Stimulated activated CD8-positive, alpha-beta memory T cell treated with anti-CD3 and anti-CD28 coated beads, Interleukin-7, amount 100 ng/mL, for 1 hour (primary cell): Measurements from ENCODE around the gene PRKRA.
A peak's percentile ranks its signal among the peaks of the same experiment; 100 is the strongest.
"Not testable (repeated sequence)": the region's sequence is repeated elsewhere in the genome, so short reads cannot be mapped to it uniquely, and the experiment has no call there.

Source experiments
- DNase-seq, 2 donors: peaks; one replicate each; pipeline ENCODE4 v3.0.0-alpha.2; 2020; ENCODE audit warnings: low read depth in 2 of 2

The PRKRA gene

GRCh38 chr2:178413472-178414265, 37.3 kb downstream of the PRKRA start:
- DNase-seq: peak; percentile 40 to 51

GRCh38 chr2:178412453-178412852, 38.5 kb downstream of the PRKRA start:
- DNase-seq: not testable (repeated sequence)

DNA sequence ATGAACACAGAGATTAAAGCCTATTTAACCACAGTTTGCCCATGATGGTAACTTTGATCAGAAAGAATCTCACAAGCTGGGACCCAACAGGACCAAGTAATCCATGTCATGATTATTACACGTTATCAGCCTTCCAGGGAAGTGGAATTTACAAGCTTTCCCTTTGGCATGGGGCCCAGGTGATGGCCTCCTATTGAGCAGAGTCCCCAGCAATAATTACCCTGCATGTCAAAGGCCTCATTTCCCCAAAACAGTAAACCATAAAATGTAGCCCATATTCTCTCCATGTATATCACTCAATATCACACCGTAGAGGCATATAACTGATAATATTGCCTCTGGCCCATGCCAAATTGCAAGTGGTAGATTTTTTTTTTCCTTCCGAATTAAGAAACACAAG, 38.9 kb downstream of the PRKRA start:
- no peak for DNase-seq

GRCh38 chr2:178409261-178409660, 41.7 kb downstream of the PRKRA start:
- DNase-seq: no peak

DNA sequence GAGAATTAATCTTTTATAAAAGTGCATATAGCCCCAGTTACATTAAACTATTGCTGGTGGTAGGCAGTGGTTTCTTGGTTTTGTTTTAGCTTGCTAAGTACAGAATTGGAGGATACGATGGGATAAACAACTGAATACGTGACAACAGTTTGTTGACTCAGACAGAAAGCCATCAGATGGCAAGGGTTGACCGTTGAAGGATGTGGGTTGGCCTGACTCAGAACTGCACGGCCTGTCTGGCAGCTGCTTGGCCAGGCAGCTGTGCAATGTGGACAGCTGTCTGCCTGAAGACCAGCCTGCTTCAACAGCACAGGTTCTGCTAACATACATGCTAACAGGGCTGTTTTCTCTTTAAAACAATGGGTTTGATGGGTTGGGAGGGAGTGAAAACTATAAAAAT, 46.6 kb downstream of the PRKRA start:
- no peak for DNase-seq

DNA sequence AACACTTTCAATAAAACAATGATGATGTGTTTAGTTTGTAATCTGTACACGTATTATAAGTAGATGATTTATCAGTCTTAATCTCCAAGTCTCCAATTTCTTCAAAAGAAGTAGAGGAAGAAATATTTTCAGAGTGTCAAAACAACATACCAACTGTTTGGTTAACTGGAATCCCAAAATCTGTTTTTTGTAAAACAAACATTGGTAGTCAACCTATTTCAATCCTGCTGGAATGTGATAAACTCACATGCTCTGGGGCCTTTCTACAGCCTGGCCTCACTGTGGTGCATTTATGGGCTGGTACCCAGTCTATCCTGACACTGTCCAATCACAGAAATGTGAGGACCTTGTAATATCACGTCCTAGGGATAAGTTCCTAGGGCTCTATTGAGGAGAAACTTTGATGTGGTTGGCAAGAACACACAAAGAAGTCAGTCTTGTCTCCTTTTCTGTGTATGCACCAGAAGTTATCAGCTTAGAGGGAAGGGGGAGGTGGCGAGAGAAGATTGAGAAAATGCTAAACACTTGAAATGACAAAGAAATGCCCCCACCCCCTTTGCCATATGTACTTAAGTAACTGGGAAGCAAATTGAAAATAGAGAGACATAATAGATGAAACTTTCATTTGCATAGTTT, 47.2 kb downstream of the PRKRA start:
- DNase-seq: no peak

DNA sequence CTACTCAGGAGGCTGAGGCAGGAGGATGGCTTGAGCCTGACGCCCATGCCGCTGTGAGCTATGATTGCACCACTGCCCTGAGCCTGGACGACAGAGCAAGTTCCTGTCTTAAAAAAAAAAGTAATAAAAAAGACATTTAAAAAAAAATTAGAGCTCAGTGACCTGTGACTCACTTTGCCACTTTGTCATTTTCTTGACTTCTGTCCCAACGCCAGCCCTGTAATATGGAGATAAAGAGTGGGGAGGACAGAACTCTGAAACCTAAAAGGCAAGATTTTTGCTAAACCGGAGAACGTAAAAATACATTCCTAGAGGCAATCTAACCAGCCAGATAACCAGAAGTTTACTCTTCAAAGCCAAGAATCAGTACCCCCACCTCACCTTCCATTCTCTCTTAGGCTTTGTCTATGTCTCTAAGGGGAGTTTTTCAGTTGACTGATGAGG, 49.0 kb downstream of the PRKRA start:
- no peak for DNase-seq

DNA sequence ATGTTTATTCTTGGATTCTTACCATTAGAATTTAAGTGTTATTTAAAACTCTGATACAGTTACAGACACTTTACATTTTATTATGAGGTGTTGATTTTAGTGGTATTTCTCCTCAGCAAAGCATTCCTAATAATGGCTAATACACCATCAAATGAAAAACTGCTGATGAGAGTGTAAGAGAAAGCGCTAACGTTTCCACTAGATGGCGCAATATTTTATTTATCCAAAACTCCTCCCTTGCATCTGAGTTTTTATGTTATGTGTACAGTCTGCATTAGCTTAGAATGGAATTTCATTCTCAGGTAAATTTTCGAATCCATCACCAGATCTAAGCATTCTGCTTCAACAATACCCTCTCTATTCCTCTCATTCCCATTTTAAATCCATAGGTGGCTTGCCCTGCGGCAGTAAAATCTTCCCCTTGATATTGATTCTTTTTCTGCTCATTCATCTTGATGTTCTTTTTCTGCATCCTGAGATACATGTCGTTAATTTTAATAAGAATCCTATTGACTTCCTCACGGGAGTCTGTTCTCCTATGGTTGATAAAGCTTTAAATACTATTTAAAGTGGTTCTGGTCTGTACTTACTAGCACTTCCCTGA, 53.9 kb downstream of the PRKRA start:
- no peak for DNase-seq

DNA sequence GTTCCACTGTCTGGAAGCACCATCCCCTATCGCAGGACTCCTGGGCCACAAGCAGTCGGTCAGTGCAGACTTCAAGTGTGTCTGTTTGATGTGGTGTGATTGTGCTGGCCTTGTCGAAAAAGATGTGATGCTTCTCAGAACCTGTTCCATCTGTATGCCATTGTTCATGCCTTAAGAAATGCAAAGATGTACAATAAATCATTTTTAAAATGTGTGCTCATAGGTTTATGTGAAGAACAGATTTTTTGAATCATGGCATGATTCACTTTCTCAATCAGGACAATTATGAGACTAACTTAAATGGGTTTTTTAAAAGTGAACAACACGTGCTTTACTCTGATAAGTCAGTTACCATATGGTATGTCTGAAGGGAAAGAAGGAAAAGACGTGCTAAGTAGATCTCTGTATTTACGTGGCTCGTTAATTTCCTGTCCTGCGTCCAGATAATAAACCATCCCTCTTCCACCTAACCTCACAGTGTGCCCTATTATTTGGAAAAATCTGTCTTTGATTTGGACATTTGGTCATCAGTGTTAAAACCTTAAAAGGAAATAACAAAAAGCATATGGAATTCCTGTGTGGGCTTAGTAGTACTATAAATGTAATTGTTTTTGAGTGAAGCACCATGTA, 54.9 kb downstream of the PRKRA start:
- no peak for DNase-seq

DNA sequence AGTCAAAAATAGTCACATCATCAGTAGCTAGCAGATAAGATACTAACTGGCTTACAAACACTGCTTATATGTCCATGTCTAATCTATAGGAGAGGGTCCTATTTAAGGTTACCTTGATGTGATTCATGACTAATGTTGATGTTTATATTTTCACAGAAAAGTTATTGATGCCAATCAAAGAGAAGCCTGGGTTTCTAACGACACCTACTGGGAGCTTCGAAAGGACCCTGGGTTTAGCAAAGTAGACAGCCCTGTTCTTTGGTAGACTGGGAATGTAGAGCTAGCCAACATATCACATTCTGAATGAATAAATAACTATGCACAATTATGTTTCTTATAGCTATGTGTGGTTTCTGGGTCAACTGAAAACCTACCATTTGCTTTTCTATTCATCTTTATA, 55.7 kb downstream of the PRKRA start:
- no peak for DNase-seq

DNA sequence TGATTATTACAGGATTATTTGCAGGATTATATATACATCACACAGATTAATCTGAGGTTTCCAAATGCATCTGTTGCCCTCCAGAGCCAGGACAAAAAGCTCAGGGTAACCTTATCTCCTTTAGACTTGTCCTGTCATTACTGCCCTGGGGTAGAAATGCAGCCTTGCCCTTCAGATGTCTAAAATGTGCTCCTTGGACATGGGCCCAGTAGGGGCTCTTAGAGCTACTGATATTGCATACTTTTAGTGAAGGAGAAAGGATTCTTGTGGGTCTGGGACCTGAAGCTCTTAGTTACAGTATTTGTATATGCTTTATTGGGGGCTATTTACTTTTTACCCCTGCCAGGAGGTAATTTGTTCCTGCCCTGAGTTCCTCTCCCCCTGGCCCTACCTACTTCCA, 56.1 kb downstream of the PRKRA start:
- no peak for DNase-seq

DNA sequence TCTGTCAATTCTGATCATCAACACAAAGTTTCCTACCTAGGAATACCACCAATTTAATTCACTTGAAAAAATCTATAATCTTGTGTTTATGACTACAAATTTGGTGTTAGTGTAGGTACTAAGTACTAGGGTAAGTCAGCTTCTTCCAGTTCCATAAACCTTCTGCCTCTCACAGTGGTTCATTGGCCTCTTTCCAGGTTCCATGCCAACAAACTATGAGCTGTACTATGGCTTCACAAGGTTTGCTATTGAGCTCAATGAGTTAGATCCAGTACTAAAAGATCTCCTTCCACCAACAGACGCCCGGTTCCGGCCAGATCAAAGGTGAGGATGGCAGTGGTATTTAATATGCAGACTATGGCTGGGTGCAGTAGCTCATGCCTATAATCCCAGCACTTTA, 58.8 kb downstream of the PRKRA start:
- no peak for DNase-seq

GRCh38 chr2:178391701-178392100, 59.3 kb downstream of the PRKRA start:
- DNase-seq: no peak

GRCh38 chr2:178388287-178388686, 62.7 kb downstream of the PRKRA start:
- no peak for DNase-seq

DNA sequence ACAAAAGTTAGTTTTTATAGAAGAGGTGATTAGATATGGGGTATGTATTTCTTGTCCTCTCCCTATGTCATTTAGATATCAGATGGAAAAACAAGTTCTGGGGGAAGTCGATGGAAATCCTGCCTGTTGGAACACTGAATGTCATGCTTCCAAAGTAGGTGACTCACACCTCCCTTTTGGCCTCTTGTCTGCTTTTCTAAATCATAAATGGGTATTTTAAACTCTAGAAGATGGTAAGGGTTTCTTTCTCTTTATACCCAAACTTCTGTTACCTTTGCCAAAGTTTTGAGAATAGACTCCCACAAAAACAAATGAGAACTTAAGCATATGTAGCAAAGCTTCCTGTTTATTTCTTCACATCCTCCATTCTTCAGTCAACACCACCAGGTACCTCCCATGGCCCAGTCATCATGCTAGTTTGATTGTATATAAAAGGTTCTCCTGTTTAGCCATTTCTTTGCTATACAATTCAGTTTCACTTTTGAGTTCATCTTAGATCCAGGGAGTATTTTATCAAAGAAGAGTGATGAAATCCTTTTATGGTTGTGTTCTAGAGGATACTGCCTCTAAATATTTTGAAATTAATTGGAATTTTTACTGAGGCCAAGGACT, 63.9 kb downstream of the PRKRA start:
- DNase-seq: no peak

DNA sequence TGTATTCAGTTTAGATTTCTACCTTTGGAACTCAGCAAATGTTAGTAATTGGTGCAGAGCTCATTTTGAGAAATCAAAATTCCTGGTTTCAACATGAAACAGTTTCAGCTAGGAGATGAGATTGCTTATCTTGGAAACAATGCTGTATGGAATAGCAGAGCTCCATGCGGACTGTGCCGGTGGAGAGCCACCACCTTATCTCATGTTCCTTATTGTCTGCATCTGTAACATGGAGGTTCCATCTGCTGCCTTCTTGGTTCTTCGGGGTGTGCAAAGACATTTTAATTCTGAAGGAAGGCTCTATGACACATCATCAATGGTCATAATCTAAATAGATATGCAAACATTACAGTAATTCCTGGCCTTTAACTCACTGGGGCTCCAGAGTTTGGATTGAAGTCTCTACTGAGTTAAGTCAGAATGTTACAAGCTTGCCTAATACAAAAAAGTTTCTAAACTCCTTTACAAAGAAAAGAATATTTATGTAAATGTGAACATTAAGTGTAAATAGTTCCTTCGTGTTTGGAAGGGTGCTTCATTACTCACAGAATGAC, 65.3 kb downstream of the PRKRA start:
- no peak for DNase-seq

DNA sequence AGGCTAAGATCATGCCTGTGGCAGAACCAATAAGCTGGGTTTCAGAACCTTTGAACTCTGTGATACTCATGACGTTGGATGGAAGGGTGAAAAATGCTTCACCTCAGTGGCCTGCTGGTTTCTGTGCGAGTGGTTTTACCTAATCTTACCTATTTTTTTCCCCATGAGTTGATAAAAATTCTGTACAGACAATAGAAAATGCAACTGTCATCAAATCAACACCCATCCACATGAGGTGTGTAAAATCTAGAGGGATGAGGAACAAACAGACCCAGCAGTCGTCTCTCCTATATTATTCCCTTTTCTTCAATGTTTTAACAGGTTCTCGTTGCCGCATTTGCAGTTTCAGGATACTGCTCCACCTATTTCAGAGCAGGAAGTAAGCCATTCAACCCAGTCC, 67.3 kb downstream of the PRKRA start:
- no peak for DNase-seq
